Omental fat pad (tissue), 4 donors: ENCODE measurements around the gene TMEM42. TPM values are rescaled to one million over a fixed set of nuclear protein-coding genes. Genes with fewer than 3 reads are reported as not detected.

Experiments used
- ATAC-seq: fragments of 150-250 bp; one replicate; pipeline ENCODE4 v1.9.1; 2016; ENCODE audit warnings: mild to moderate bottlenecking, moderate library complexity; ENCODE audit not compliant: low FRiP score
- DNase-seq: peaks from one replicate; pipeline ENCODE4 v3.0.0-alpha.2; 2019; ENCODE audit warnings: low spot score
- CTCF ChIP-seq, 3 donors: fragments of 450-650 bp; IDR thresholded peaks; one replicate each; pipeline ENCODE4 v1.5.1; 2016 to 2017; ENCODE audit warnings: antibody characterized with exemption in 3 of 3, mild to moderate bottlenecking in 3 of 3, moderate library complexity in 2 of 3
- total RNA-seq, 4 donors: library from RNA; depleted of rRNA; stranded (reverse); fragments of >200 nt; gene quantifications; one replicate each; pipeline ENCODE4 v1.1.0, GENCODE V29; 2016

TMEM42 gene
- total RNA-seq, 4 donors from 2014 or later, result 6.1 to 22.1 (median 18.0) TPM

GRCh38 chr3:44887101-44887500, 25.4 kb downstream of the TMEM42 start:
- TF ChIP-seq CTCF (IDR thresholded peaks at IDR 0.05), result no peak
- ATAC-seq (no peak), DNase-seq (no peak)

- DNase-seq (no peak), ATAC-seq (no peak)
- no peak for TF ChIP-seq CTCF (IDR thresholded peaks at IDR 0.05)
Observed at GRCh38 chr3:44890258-44890657, 28.5 kb downstream of the TMEM42 start.

- DNase-seq, result no peak
- no peak for TF ChIP-seq CTCF (IDR thresholded peaks at IDR 0.05)
- no peak for ATAC-seq
Observed at GRCh38 chr3:44890852-44891251, 29.1 kb downstream of the TMEM42 start.

- DNase-seq, result no peak
- TF ChIP-seq CTCF (IDR thresholded peaks at IDR 0.05), result no peak
- no peak for ATAC-seq
Observed at GRCh38 chr3:44892689-44893088, 31.0 kb downstream of the TMEM42 start.

GRCh38 chr3:44893097-44893496, 31.4 kb downstream of the TMEM42 start:
- DNase-seq, result no peak
- TF ChIP-seq CTCF (IDR thresholded peaks at IDR 0.05), result no peak
- peak; percentile 51 for ATAC-seq

- TF ChIP-seq CTCF (IDR thresholded peaks at IDR 0.05), result no peak
- ATAC-seq, result no peak
Observed at GRCh38 chr3:44894485-44894884, 32.8 kb downstream of the TMEM42 start.

GRCh38 chr3:44896440-44896839, 34.7 kb downstream of the TMEM42 start:
- no peak for TF ChIP-seq CTCF (IDR thresholded peaks at IDR 0.05)
- DNase-seq (no peak), ATAC-seq (no peak)

More at GRCh38 chr3:44894485-44894884, 32.8 kb downstream of the TMEM42 start:
- DNase-seq, result no peak
